ENCODE results near the gene CHST12.

The CHST12 gene

DNA sequence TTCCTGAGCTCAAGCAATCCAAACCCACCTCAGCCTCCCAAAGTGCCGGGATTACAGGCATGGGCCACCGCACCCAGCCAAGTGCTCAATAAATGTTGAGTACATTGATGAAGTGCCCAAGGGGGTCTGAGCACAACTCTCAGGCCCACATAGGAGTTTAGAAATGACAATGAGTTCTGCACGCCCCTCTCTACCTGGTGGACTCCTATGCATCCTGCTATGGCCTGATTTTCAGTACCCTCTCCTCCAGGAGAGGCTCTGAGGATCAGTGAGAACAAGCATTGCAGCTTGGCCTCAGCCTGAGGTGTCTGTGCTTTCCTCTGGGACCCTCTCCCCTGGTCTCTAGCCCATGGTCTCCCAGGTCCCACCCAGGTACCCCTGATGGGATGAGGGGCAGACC is 93.7 kb downstream of the CHST12 start:
- no peak for DNase-seq (ENCODE audit: low read depth in 1 of 2, low spot score in 1 of 2)

GRCh38 chr7:2497500-2498336 is 94.3 kb downstream of the CHST12 start:
- no peak for DNase-seq (ENCODE audit: low read depth in 1 of 2, low spot score in 1 of 2)

All from activated T-helper 1 cell treated with anti-CD3 and anti-CD28 coated beads, Interleukin-2, amount 50 U/mL, for 16 hours (primary cell).